Activated T-cell treated with anti-CD3 and anti-CD28 coated beads for 4 hours (primary cell): Measurements from ENCODE around the gene B3GNT5.
A peak's percentile ranks its signal among the peaks of the same experiment; 100 is the strongest.

Experiments
- DNase-seq: peaks from one replicate; pipeline ENCODE4 v3.0.0-alpha.2; 2020

B3GNT5 gene

GRCh38 chr3:183266454-183266853 is 13.4 kb downstream of the B3GNT5 start:
- no peak for DNase-seq

GRCh38 chr3:183267140-183267539 is 14.1 kb downstream of the B3GNT5 start:
- DNase-seq: no peak

DNA sequence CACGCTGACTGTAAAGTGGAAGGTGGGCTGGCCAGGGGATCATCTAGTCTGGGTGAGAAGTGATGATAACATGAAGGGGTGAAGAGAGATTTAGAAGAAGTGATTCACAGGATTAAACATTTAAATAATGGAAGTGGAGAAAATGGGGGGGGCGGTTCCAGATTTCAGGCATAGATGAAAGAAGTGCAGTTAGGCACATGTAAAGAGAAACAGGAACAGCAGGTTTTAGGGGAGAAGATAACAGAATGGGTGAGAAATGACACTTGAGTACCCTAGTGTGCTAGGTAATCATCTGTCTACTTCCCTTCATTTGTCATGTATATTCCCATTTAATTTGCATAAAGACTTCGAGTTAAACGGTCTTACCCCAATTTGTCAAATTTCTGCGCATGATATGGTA is 15.3 kb downstream of the B3GNT5 start:
- DNase-seq: no peak

GRCh38 chr3:183269345-183269744 is 16.3 kb downstream of the B3GNT5 start:
- DNase-seq: no peak

- no peak for DNase-seq
Observed at GRCh38 chr3:183270344-183270743, 17.3 kb downstream of the B3GNT5 start.

DNA sequence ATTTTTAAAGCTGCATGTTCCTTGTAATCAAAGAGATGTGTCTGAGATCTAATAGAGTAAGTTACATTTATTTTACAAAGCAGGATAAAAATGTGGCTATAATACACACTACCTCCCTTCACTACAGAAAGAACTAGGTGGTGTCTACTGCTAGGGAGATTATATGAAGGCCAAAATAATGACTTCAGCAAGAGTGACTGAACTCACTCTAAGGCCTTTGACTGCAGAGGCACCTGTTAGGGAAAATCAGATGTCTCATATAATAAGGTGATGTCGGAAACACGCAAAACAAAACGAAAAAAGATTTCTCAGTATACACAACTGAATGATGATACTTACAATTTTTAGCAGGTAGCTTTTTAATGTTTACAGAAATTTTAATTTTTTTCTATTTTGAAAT is 19.1 kb downstream of the B3GNT5 start:
- DNase-seq: no peak

- no peak for DNase-seq
Observed at GRCh38 chr3:183272791-183273190, 19.7 kb downstream of the B3GNT5 start.

- no peak for DNase-seq
Observed at GRCh38 chr3:183274609-183275008, 21.6 kb downstream of the B3GNT5 start.

- DNase-seq: no peak
Observed at GRCh38 chr3:183275418-183275817, 22.4 kb downstream of the B3GNT5 start.

DNA sequence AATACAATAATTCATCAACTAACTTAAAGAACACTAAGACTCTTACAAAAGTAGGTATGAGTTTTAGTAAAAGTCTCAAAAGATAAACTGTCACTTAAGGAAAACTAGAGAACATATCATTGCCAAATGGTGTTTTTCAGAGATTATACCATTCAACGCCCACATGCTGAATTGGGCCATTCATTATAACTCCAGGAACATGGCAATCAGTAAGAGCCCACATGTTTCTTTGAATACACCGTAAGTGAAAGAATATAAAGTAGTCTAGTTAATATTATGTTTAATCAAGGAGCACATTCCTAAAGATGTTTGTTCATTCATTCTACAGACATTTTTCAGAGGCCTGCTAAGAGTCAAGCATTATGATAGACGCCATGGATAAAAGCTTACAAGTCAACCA is 22.9 kb downstream of the B3GNT5 start:
- no peak for DNase-seq

- DNase-seq: no peak
Observed at GRCh38 chr3:183277260-183277659, 24.2 kb downstream of the B3GNT5 start.

DNA sequence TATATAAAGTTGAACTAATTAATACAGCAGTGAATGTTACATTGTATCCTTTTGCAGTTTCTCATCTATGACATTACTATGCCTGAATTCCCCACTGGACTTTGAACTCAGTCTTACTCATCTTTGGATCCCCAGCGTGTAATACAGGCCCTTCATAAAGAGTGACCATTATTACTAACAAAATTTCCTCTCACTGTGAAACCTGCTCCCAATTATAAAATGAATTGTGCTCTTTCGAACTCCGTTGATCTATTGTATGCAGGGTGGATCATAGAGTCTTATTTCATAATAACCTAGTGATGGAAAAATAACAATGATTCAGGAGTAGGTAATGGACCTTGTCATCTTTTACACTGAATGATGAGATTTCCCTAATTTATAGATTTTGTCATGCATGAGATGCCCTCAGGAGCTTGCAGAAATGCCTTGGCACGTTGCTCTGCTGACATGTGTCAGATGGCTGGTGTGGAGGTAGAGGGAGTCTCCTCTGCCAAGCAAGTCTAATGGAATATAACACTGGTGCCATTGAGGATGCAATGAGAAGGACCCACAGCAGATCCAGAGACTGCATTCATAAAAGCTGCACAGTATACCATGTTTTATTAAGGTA is 25.5 kb downstream of the B3GNT5 start:
- DNase-seq: no peak

GRCh38 chr3:183279371-183279770 is 26.3 kb downstream of the B3GNT5 start:
- no peak for DNase-seq

- DNase-seq: no peak
Observed at GRCh38 chr3:183281126-183281797, 28.2 kb downstream of the B3GNT5 start.

- DNase-seq: no peak
Observed at GRCh38 chr3:183283886-183284285, 30.8 kb downstream of the B3GNT5 start.

GRCh38 chr3:183284570-183284969 is 31.5 kb downstream of the B3GNT5 start:
- DNase-seq: no peak

GRCh38 chr3:183285318-183285717 is 32.3 kb downstream of the B3GNT5 start:
- no peak for DNase-seq

DNA sequence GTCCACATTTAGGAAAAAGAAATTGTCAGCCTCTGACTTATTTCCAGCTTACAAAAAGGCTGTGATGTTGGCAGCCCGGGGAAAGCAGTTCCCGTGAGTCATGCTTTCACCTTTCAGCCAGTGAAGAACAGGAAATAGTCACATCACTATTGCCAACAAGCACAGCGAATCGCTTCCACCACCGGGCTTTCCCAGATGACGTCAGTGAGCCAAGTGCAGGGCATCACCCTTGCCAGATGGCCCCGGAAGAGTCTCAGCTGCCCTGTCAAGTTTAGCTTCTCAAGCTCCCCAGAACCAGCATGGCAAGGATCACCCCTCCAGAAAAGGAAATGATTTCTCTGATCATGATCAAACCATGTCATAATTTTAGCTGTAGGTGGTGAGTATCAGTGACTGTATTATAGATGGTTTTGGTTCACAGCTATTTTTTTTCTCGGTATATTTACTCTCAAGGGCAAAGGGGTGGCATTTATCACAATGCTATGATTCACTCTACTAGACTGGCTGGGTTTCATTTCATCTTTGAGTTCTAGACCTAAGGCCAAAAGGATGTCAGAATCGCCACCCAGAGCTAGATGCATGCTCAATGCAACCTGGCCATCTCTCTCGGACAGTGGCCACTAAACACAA is 32.9 kb downstream of the B3GNT5 start:
- DNase-seq: peak; percentile 86

DNA sequence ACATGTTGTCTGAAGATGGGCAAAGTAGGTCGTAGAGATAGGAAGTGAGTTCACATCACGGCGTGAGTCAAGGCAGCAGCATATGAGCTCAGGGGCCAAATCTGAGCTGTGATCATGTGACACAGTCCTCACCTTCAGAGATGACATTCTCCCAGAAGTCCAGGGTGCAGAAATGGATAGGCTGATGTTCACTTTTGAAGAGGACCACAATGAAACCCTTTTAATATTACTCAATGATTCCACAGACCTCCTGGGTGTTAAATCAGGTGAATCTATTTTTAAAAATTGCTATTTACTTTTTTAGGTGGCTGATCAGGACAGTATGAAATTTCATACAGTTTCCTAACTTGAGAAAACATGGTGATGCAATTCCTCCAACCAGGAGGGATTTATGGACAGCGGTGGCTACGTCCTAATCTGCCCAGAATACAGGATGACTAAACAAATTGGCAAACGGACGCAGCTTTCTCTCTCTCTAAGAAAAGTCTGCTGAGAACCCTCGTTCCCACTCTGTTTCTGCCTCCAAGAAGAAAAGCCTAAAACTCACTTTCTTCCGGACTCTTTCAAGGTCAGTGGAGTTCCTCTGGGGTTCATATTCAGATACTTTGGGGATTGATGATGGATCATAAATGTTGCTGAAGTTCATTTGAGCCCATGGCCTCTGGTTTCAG is 34.4 kb downstream of the B3GNT5 start:
- no peak for DNase-seq

DNA sequence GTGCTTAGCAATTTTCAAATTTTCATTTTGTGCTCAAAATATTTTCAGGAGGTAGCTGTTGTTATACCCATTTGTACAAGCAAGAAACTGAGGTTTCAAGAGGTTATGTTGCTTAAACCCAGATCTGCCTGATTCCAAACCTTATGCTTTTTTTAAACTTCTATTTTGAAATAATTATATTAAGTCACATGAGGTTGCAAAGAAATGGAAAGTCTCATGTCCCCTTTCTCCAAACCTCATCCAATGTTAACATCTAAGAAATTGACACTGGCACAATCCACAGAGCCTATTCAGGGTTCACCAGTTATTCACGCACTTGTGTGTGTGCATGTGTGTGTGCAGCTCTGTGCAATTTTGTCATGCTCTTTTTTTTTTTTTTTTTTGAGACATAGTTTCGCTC is 35.1 kb downstream of the B3GNT5 start:
- DNase-seq: no peak

DNA sequence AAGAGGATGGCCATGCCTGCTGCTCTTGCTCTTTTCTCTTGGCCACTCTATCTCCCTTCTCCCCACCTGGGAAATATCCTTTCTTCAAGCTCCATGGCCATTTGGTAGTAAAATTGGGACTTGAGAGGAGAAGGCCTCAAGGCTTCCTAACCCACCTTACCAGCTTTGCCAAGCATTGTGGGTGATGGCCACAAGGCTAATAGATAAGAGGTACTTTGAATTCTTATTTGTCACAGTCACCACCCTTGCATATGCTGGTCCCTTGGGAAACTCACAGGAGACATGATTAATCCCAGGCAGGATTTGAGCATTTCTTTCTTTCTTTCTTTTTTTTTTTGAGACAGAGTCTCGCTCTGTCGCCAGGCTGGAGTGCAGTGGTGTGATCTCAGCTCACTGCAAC is 37.2 kb downstream of the B3GNT5 start:
- DNase-seq: no peak

DNA sequence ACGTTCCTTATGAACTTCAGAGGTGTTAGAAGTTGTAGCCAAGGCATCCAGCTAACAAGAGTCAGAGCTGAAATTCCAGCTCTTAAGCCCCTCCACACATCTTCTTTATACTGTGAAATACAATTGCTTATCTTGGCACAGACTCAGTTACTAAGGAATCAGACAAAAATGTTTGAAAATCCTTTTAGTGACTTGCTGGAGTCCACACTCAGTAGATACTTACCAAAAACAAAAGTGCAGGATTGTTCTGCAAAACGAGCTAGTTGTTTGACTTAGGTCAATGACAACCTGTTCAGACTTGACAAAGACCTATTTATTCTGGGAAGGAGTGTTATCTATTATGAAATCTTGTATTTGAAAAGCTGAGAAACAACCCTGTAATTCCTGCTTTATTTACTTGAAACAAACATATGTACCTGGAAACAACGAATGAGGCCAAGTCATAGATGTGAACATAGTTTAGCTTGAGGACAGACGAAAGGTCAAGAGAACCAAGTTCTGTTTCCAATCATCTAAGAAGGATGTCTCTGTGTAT is 38.5 kb downstream of the B3GNT5 start:
- DNase-seq: no peak

DNA sequence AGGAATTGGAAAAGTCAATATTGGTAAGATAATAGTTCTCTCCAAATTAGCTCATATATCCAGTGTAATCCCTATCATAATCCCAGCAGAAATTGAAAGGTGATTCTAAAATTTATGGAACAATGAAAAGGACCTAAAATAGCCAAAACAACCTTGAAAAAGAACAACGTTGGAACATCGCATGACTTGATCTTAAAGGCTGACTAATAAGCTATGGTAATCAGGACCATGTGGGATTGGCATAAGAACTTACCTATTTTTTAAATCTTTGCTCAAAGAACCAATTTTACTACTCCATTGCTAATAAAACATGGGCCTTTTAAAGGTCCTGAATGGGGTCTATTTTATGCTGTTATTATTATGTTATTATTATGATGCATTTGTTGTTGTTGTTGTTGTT is 40.9 kb downstream of the B3GNT5 start:
- DNase-seq: no peak

- DNase-seq: no peak
Observed at GRCh38 chr3:183295211-183295610, 42.2 kb downstream of the B3GNT5 start.
